IMR-90 (cell line): Measurements from ENCODE around the gene TINCR. TPM values are rescaled to one million over a fixed set of nuclear protein-coding genes. Genes with fewer than 3 reads are reported as not detected.

ENCODE experiments used
- ATAC-seq: fragments of 200-7000 bp; cut with Tn5 transposase; 2 replicates; pipeline ENCODE4 v1.9.1; 2020; ENCODE audit warnings: low read depth, mild to moderate bottlenecking, moderate library complexity
- BruUV-seq: library from RNA; stranded (reverse); fragments of 400-500 nt; replicated peaks from 2 replicates; lab custom pipeline; 2021; lab: Mats Ljungman, UMichigan
- CTCF ChIA-PET: fragments of 300-600 bp; formaldehyde crosslinking; extraction: SDS; loops from one replicate; lab custom pipeline; 2021; ENCODE audit warnings: antibody characterized with exemption; lab: Yijun Ruan, JAX
- POLR2A ChIA-PET: fragments of 300-600 bp; sonication (Branson Sonifier 250); formaldehyde crosslinking; loops from one replicate; lab custom pipeline; 2022; ENCODE audit warnings: antibody characterized with exemption; ENCODE audit not compliant: unreplicated experiment; lab: Charles Lee
- DNase-seq: peaks from one replicate; pipeline ENCODE4 v3.0.0; 2013
- H2AFZ ChIP-seq: replicated peaks from 2 replicates; pipeline ENCODE3; 2013; ENCODE audit warnings: low read length, mild to moderate bottlenecking; ENCODE audit not compliant: poor library complexity
- H2AK5ac ChIP-seq: 2 replicates; pipeline ENCODE4 v1.6.1; 2013; ENCODE audit warnings: low read depth, low read length, inconsistent platforms
- H2AK9ac ChIP-seq: replicated peaks from 2 replicates; pipeline ENCODE3; 2013; ENCODE audit warnings: mild to moderate bottlenecking, low read depth, low read length, moderate library complexity; ENCODE audit not compliant: poor library complexity
- H2BK120ac ChIP-seq: 2 replicates; pipeline ENCODE4 v1.6.1; 2013; ENCODE audit warnings: low read depth, low read length, inconsistent platforms
- H2BK15ac ChIP-seq: 3 replicates; pipeline ENCODE4 v1.6.1; 2013; ENCODE audit warnings: low read depth, low read length, inconsistent platforms
- H2BK20ac ChIP-seq: 2 replicates; pipeline ENCODE4 v1.6.1; 2013; ENCODE audit warnings: low read depth, mild to moderate bottlenecking, inconsistent platforms, low read length, moderate library complexity
- H2BK5ac ChIP-seq: 2 replicates; pipeline ENCODE4 v1.6.1; 2013; ENCODE audit warnings: mild to moderate bottlenecking, low read depth, low read length, inconsistent platforms; ENCODE audit not compliant: poor library complexity, severe bottlenecking
- H3K14ac ChIP-seq: replicated peaks from 2 replicates; pipeline ENCODE4 v1.6.1; 2013; ENCODE audit warnings: low read depth, low read length, inconsistent platforms
- H3K18ac ChIP-seq: 2 replicates; pipeline ENCODE4 v1.6.1; 2013; ENCODE audit warnings: low read depth, low read length, control low read depth
- H3K23ac ChIP-seq: 2 replicates; pipeline ENCODE4 v1.6.1; 2013; ENCODE audit warnings: low read depth, low read length, inconsistent platforms
- H3K27ac ChIP-seq: 2 replicates; pipeline ENCODE4 v1.5.1; 2013; ENCODE audit warnings: mild to moderate bottlenecking, control low read depth, low read length; ENCODE audit not compliant: insufficient read depth
- H3K27me3 ChIP-seq: 2 replicates; pipeline ENCODE4 v1.6.1; 2013; ENCODE audit warnings: low read length; ENCODE audit not compliant: control insufficient read depth, insufficient read depth
- H3K36me3 ChIP-seq: 2 replicates; pipeline ENCODE4 v1.6.1; 2013; ENCODE audit warnings: low read length, mixed read lengths; ENCODE audit not compliant: control insufficient read depth, insufficient read depth
- H3K4ac ChIP-seq: 2 replicates; pipeline ENCODE4 v1.6.1; 2013; ENCODE audit warnings: low read depth, low read length, inconsistent platforms
- H3K4me1 ChIP-seq: 2 replicates; pipeline ENCODE4 v1.6.1; 2013; ENCODE audit warnings: low read length, mixed read lengths; ENCODE audit not compliant: control insufficient read depth, insufficient read depth
- H3K4me2 ChIP-seq: 2 replicates; pipeline ENCODE4 v1.6.1; 2013; ENCODE audit warnings: low read depth, mild to moderate bottlenecking, control low read depth, low read length, moderate library complexity
- H3K4me3 ChIP-seq: 2 replicates; pipeline ENCODE4 v1.5.1; 2013; ENCODE audit warnings: low read depth, mild to moderate bottlenecking, control low read depth, low read length, moderate library complexity; ENCODE audit not compliant: insufficient read depth
- H3K56ac ChIP-seq: 2 replicates; pipeline ENCODE4 v1.6.1; 2013; ENCODE audit warnings: low read length, inconsistent platforms; ENCODE audit not compliant: insufficient read depth; ENCODE audit errors: extremely low read depth
- H3K79me1 ChIP-seq, 2 experiments: 2 replicates each; pipeline ENCODE4 v1.6.1; 2013; ENCODE audit warnings: low read length in 2 of 2, inconsistent platforms in 1 of 2, low read depth in 1 of 2
- H3K9ac ChIP-seq: 2 replicates; pipeline ENCODE4 v1.6.1; 2013; ENCODE audit warnings: low read depth, low read length, control low read depth
- H3K9me1 ChIP-seq: 2 replicates; pipeline ENCODE4 v1.6.1; 2013; ENCODE audit warnings: low read length, inconsistent platforms; ENCODE audit not compliant: insufficient read depth
- H3K9me3 ChIP-seq: 2 replicates; pipeline ENCODE4 v1.6.1; 2013; ENCODE audit warnings: low read length; ENCODE audit not compliant: control insufficient read depth, insufficient read depth
- H4K20me1 ChIP-seq: 2 replicates; pipeline ENCODE4 v1.6.1; 2013; ENCODE audit warnings: low read length, inconsistent platforms; ENCODE audit not compliant: insufficient read depth
- H4K5ac ChIP-seq: 2 replicates; pipeline ENCODE4 v1.6.1; 2013; ENCODE audit warnings: mild to moderate bottlenecking, low read depth, low read length, control low read depth
- H4K8ac ChIP-seq, 2 experiments: 2 replicates each; pipeline ENCODE4 v1.6.1; 2013; ENCODE audit warnings: low read depth in 2 of 2, low read length in 2 of 2, control low read depth in 1 of 2, inconsistent platforms in 1 of 2
- H4K91ac ChIP-seq: 2 replicates; pipeline ENCODE4 v1.6.1; 2013; ENCODE audit warnings: low read depth, low read length, inconsistent platforms; ENCODE audit not compliant: insufficient read depth
- BHLHE40 ChIP-seq: fragments of 150-350 bp; IDR thresholded peaks from 2 replicates; pipeline ENCODE4 v1.6.1; 2016; ENCODE audit warnings: mild to moderate bottlenecking, low read depth, low read length
- CEBPB ChIP-seq: IDR thresholded peaks from 2 replicates; pipeline ENCODE4 v1.6.1; 2012; ENCODE audit warnings: low read depth, low read length, improper control_type of control experiment
- CHD1 ChIP-seq: IDR thresholded peaks from 2 replicates; pipeline ENCODE4 v1.6.1; 2012; ENCODE audit warnings: low read depth, low read length, improper control_type of control experiment
- FOS ChIP-seq: fragments of 150-350 bp; IDR thresholded peaks from 2 replicates; pipeline ENCODE4 v1.6.1; 2016; ENCODE audit warnings: low read depth, low read length
- MAFK ChIP-seq: IDR thresholded peaks from 2 replicates; pipeline ENCODE4 v1.6.1; 2012; ENCODE audit warnings: low read depth, low read length, improper control_type of control experiment
- POLR2A ChIP-seq: IDR thresholded peaks from 2 replicates; pipeline ENCODE4 v1.6.1; 2012; ENCODE audit warnings: mild to moderate bottlenecking, low read depth, low read length
- RAD21 ChIP-seq: IDR thresholded peaks from 2 replicates; pipeline ENCODE4 v1.6.1; 2012; ENCODE audit warnings: low read length, improper control_type of control experiment
- WGBS, 2 experiments: methylation state at CpG; one replicate each; pipeline versions ENCODE4 v1.1.5 to v1.1.7; 2013; ENCODE audit warnings: missing lambda C conversion rate in 2 of 2; ENCODE audit not compliant: insufficient read length in 1 of 2; ENCODE audit errors: extremely low coverage in 2 of 2; 5-methylcytosine and 5-hydroxymethylcytosine counted together
- dilution Hi-C: fragments of 300-500 bp; cut with HindIII; formaldehyde crosslinking; loops from one replicate; pipeline ENCODE4 v1.14.3; 2018; ENCODE audit warnings: low sequenced_read_pairs; ENCODE audit not compliant: unreplicated experiment
- in situ Hi-C: fragments of 300-500 bp; cut with MboI; formaldehyde crosslinking; loops from 3 replicates; pipeline ENCODE4 v1.14.3; 2019; ENCODE audit warnings: low sequenced_read_pairs, inconsistent platforms, mixed read lengths
- intact Hi-C: fragments of 100-400 bp; cut with micrococcal nuclease; formaldehyde crosslinking; loops from 2 replicates; pipeline ENCODE4 v1.10.0; 2022
- polyA plus RNA-seq, 3 experiments: library from polyadenylated mRNA; depleted of rRNA; stranded (reverse); fragments of >200 nt; gene quantifications; 2 replicates each; pipeline ENCODE4 v1.2.3, GENCODE V29; 2012; ENCODE audit warnings: low replicate concordance in 1 of 3
- total RNA-seq: library from RNA; depleted of rRNA; stranded (reverse); fragments of >200 nt; gene quantifications from 2 replicates; pipeline ENCODE4 v1.2.3, GENCODE V29; 2012
- TF ChIP-seq, protein P1 (sequence below): conservative IDR thresholded peaks from 2 replicates; pipeline ENCODE4 v1.5.1; 2012; ENCODE audit warnings: mild to moderate bottlenecking, low read depth, low read length, improper control_type of control experiment

The TINCR gene
- total and polyA plus RNA-seq, 2 of the 4 experiments (the other 2 are of a cell fraction) = 0.05 TPM; not detected in 1

DNA sequence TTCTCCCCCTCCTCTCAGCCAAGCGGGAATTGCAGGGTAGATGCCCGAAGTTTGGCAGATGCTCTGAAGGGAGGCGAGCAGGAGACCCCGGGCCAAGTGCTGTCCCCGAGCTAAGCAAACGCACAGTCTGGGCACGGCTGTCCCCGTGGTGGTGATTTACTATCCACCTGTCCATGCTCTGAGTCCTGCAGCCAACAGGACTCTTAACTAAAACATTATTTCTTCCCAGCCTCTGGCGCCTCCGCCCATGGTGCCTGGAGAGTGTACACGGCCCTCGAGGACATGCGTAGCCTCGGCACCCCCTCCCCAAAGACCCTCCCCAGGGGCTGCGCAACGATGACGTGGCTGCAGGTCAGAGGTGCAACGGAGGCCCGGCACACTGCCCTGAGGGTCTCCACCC is 7.6 kb downstream of the TINCR start:
- Histone ChIP-seq H2BK20ac (no peak overlapping the region), H3K79me1 (no peaks in the 10 kb centered on the region), H3K4me2 (no peak overlapping the region), H2BK15ac (no peak overlapping the region), H3K4me3 (no peak overlapping the region), H3K14ac (no peak overlapping the region), H3K36me3 (no peaks in the 10 kb centered on the region), H3K9me1 (no peaks in the 10 kb centered on the region), H3K27ac (no peak overlapping the region), H3K23ac (no peak overlapping the region), H3K18ac (no peak overlapping the region), H4K5ac (no peak overlapping the region), H2AK5ac (no peak overlapping the region), H3K9ac (no peak overlapping the region), H2AK9ac (peak overlapping the region; percentile 28), H2AFZ (no peak overlapping the region), H2BK5ac (no peak overlapping the region), H3K56ac (no peak overlapping the region), H4K20me1 (no peaks in the 10 kb centered on the region), H3K4me1 (no peaks in the 10 kb centered on the region; the same call in 1 of the 2 replicates), H4K91ac (no peak overlapping the region), H3K4ac (no peak overlapping the region), H3K9me3 (peaks cover 8% of the 10 kb centered on the region; the same call in 1 of the 2 replicates), H2BK120ac (no peak overlapping the region), H4K8ac (no peak overlapping the region), H3K27me3 (peaks cover 49% of the 10 kb centered on the region)
- 34% methylated on average over 11 of the region's 19 CpGs; no CpG with 5 or more reads in 1 of the 2 experiments for WGBS, 2 experiments
- no peak for TF ChIP-seq CEBPB
- TF ChIP-seq CHD1 = no peak
- TF ChIP-seq BHLHE40 = no peak
- TF ChIP-seq FOS = no peak
- no peak for TF ChIP-seq POLR2A
- no peak for TF ChIP-seq MAFK
- no peak for TF ChIP-seq RAD21
- TF ChIP-seq, protein P1, sequence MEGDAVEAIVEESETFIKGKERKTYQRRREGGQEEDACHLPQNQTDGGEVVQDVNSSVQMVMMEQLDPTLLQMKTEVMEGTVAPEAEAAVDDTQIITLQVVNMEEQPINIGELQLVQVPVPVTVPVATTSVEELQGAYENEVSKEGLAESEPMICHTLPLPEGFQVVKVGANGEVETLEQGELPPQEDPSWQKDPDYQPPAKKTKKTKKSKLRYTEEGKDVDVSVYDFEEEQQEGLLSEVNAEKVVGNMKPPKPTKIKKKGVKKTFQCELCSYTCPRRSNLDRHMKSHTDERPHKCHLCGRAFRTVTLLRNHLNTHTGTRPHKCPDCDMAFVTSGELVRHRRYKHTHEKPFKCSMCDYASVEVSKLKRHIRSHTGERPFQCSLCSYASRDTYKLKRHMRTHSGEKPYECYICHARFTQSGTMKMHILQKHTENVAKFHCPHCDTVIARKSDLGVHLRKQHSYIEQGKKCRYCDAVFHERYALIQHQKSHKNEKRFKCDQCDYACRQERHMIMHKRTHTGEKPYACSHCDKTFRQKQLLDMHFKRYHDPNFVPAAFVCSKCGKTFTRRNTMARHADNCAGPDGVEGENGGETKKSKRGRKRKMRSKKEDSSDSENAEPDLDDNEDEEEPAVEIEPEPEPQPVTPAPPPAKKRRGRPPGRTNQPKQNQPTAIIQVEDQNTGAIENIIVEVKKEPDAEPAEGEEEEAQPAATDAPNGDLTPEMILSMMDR = no peak
- no peak for ATAC-seq
- ChIA-PET CTCF (no interaction called here), POLR2A (no interaction called here)
- BruUV-seq = no TSS peak
- no peak for DNase-seq
- intact Hi-C loops (no loop called here), dilution Hi-C loops (no loop called here), in situ Hi-C loops (no loop called here)
